IMR-90 (cell line): ENCODE measurements around the gene FBXO22. TPM values are rescaled to one million over a fixed set of nuclear protein-coding genes. Genes with fewer than 3 reads are reported as not detected.

Source experiments
- CEBPB ChIP-seq: IDR thresholded peaks from 2 replicates; pipeline ENCODE4 v1.6.1; 2012; ENCODE audit warnings: low read depth, low read length, improper control_type of control experiment
- MXI1 ChIP-seq: IDR thresholded peaks from 2 replicates; pipeline ENCODE4 v1.6.1; 2012; ENCODE audit warnings: low read depth, mild to moderate bottlenecking, low read length, moderate library complexity, borderline replicate concordance
- polyA plus RNA-seq, 3 experiments: library from polyadenylated mRNA; depleted of rRNA; stranded (reverse); fragments of >200 nt; gene quantifications; 2 replicates each; pipeline ENCODE4 v1.2.3, GENCODE V29; 2012; ENCODE audit warnings: low replicate concordance in 1 of 3
- total RNA-seq: library from RNA; depleted of rRNA; stranded (reverse); fragments of >200 nt; gene quantifications from 2 replicates; pipeline ENCODE4 v1.2.3, GENCODE V29; 2012
- TF ChIP-seq, protein P1 (sequence below): fragments of 150-350 bp; IDR thresholded peaks from 2 replicates; pipeline ENCODE4 v1.6.1; 2016; ENCODE audit warnings: low read depth, mild to moderate bottlenecking, low read length, moderate library complexity, borderline replicate concordance
- TF ChIP-seq, protein P2 (sequence below): fragments of 150-350 bp; IDR thresholded peaks from 2 replicates; pipeline ENCODE4 v1.6.1; 2017; ENCODE audit warnings: mild to moderate bottlenecking, antibody characterized with exemption, low read length, low read depth

Gene FBXO22
- total and polyA plus RNA-seq, 2 of the 4 experiments (the other 2 are of a cell fraction), result 22.4 to 45.2 TPM

GRCh38 chr15:75903331-75904239, at the start of gene FBXO22 (continued):
- TF ChIP-seq, protein P1, sequence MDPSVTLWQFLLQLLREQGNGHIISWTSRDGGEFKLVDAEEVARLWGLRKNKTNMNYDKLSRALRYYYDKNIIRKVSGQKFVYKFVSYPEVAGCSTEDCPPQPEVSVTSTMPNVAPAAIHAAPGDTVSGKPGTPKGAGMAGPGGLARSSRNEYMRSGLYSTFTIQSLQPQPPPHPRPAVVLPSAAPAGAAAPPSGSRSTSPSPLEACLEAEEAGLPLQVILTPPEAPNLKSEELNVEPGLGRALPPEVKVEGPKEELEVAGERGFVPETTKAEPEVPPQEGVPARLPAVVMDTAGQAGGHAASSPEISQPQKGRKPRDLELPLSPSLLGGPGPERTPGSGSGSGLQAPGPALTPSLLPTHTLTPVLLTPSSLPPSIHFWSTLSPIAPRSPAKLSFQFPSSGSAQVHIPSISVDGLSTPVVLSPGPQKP, result peak; percentile 82; the same call in 1 of the 2 replicates
- TF ChIP-seq MXI1 (peak; percentile 87), CEBPB (peak; percentile 82)
- TF ChIP-seq, protein P2, sequence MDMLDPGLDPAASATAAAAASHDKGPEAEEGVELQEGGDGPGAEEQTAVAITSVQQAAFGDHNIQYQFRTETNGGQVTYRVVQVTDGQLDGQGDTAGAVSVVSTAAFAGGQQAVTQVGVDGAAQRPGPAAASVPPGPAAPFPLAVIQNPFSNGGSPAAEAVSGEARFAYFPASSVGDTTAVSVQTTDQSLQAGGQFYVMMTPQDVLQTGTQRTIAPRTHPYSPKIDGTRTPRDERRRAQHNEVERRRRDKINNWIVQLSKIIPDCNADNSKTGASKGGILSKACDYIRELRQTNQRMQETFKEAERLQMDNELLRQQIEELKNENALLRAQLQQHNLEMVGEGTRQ, result no peak
